GM19043 (cell line): ENCODE results near the gene SETDB2.

Experiments
- ATAC-seq: cut with Tn5 transposase; IDR thresholded peaks from one replicate; pipeline ENCODE4 v1.9.1; 2021; ENCODE audit warnings: low read depth; ENCODE audit not compliant: unreplicated experiment

Gene SETDB2

DNA sequence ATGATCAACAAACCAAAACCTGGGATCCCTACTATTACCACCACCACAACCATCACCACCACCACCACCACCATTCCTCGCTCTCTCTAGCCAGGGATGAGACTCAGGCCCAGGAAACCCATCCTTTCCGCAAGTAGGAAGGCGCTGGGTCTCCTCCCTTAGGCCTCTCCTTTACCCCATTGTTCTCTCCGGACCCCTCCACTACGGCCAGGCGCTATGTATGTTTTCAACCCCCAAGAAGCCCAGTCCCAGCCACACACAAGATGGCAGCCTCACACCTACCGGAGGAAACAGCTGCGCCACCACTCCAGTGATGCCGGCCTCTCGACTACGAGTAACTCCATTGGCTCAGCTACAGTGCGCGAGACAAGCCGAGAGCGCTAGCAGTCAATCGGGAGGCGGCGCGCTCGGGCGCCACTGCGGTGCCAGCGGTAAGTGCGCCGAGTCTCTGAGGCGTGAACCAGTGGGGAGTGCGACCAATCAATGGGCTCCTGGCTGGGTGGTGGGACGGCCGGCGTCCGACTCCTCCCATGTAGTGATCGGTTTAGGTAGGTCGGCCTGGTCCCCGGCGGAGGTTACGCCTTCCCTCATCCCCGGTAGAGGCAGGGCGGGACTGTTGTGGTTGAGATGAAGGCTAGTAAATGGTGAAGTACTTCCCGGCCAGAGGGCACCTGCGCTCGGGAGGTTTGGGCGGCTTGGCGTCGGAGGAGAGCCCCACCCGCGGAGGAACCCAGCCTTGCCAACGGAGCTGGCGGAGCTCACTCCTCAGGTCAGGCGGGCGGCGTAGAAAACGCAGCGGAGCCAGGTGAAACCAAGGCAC is at the start of gene SETDB2, which contains the start of gene CAB39L:
TSS of gene SETDB2 (plus strand) at position 571 of the 820 bp plus-strand sequence. CDS start 7,620 bp downstream, outside the sequence.
TSS of gene CAB39L (minus strand) at position 361 of the 820 bp plus-strand sequence. CDS start 61,154 bp downstream, outside the sequence.
- ATAC-seq = peak; percentile 92

GRCh38 chr13:49395451-49395865 is 48.6 kb upstream of the SETDB2 start:
- ATAC-seq = no peak

DNA sequence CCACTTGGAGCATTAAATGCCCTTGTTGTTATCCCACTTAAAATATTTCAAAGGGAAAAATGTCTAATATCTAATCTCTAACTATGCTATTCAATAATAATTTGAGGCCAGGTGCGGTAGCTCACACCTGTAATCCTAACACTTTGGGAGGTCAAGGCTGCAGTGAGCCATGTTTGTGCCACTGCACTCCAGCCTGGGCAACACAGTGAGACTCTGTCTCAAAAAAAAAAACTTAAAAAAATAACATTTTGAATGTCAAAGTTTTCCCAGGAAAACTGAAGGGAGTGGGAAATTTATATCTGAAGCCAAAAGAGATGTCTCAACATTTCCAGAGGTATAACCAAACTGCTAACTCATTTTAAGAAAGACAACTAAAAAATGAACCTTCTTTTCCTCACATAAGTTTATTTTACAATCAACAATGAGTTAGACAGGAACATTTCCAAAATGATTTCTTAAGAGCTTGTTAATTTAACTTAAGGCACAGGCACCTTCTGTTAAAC is 48.1 kb upstream of the SETDB2 start:
- no peak for ATAC-seq

DNA sequence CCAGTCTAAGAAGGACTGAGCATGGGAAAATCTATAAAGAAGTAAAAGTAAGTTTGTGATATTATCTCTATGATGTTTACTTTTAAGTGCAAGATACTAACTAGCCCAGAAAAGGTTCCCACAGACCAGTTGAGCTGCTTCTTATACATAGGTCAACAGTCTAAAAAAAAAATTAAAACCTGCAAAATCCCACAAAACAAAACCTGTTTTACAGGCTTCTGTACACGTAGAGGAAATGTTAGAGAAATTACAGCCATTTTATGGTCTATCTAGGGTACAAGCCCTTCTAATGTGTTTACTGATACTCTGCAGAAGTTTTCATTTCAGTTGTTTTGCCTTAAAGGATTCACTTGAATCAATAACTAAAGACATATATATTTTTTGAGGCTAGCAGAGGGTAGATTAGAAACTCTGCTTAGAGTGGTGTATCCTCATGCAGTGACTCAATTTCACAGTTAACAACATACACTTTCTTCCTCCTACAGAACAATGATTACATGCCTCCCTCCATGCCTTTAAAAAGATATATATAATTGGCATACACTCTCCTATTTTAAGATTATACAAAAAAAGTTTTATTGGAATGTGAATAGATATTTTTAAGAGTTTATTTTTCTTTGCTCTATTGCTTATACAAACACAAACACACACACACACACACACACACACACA is 44.1 kb upstream of the SETDB2 start:
- no peak for ATAC-seq

- no peak for ATAC-seq
Measured at GRCh38 chr13:49400755-49401659, 43.1 kb upstream of the SETDB2 start.

GRCh38 chr13:49403996-49404702 is 39.9 kb upstream of the SETDB2 start:
- ATAC-seq = no peak

DNA sequence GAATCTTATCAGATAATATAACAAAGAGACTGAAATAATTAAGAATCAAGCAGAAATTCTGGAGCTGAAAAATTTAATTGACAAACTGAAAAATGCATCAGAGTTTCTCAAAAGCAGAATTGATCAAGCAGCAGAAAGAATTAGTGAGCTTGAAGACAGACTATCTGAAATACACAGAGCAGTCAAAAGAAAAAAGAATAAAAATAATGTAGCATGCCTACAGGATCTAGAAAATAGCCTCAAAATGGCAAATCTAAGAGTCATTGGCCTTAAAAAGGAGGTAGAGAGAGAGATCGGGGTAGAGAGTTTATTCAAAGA is 39.4 kb upstream of the SETDB2 start:
- ATAC-seq = no peak

- no peak for ATAC-seq
Measured at GRCh38 chr13:49407068-49407467, 37.0 kb upstream of the SETDB2 start.

- no peak for ATAC-seq
Measured at GRCh38 chr13:49407936-49408335, 36.1 kb upstream of the SETDB2 start.

DNA sequence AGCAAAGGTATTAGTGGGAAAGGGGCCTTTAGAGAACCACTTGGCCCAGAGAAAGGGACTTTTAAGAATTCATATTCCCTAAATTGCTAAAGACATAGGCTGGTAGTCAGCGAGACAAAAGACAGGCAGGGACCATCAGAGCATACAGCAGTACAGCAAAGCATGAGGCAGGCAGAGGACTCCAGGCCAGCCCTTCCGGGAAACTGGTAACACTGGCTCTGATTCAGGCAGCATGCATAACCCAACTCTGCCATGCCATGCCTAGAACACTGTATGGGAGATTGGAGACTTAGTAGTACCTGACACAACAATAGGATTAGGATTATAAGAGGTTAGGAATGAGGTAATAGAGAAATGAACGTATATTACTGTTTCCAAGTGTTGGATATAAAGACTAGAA is 35.1 kb upstream of the SETDB2 start:
- no peak for ATAC-seq

- no peak for ATAC-seq
Measured at GRCh38 chr13:49410006-49410405, 34.1 kb upstream of the SETDB2 start.

DNA sequence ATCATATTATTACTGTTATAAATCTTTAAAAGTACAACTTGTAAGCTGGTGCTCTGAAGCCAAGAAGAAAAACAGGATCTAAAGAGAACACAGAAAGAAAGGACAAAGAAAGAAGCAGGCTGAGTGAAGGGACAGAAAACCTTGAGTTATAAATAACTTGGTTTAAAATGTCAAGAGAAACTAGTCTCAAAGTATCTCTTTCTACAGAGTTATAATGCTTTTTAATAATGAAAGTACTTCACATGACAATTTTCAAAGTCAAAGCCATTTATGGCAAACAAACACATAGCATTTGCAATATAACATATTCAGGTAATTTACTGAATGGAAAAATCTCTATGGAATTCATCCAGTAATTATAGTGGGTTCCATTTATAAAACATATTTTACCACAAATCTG is 33.6 kb upstream of the SETDB2 start:
- no peak for ATAC-seq

DNA sequence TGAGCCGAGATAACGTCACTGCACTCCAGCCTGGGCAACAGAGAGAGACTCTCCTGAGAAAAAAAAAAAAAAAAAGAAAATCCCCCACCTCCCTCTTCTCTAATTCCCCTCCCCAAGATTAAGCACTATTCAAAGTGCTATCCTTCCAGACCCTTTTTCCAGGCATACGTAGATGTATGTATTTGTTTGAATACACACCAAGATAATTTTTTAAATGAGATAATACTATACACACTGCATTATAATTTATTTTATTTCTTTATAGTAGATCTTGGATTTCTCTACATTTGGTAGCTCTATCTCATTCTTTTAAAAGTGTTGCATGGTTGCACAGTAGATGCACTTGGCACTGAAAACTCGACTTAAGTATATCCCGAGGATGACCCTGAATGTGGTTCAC is 32.7 kb upstream of the SETDB2 start:
- ATAC-seq = no peak

- ATAC-seq = no peak
Measured at GRCh38 chr13:49412749-49413148, 31.3 kb upstream of the SETDB2 start.

GRCh38 chr13:49417161-49417560 is 26.9 kb upstream of the SETDB2 start:
- ATAC-seq = no peak

DNA sequence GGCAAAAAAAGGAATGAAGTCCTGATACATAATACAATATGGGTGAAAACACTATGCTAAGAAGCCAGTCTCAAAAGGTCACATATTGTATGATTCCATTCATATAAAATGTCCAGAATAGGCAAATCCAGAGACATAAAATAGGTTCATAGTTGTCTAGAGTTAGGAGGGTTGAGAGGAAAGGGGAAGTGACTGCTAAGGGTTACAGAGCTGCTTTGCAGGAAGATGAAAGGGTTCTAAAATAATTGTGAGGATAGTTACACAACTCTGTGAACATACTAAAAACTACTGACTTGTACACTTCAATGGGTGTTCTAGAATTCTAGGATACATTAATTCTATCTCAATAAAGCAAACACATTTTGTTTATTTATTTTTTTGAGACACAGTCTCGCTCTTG is 25.9 kb upstream of the SETDB2 start:
- no peak for ATAC-seq

GRCh38 chr13:49419276-49419675 is 24.8 kb upstream of the SETDB2 start:
- ATAC-seq = no peak

GRCh38 chr13:49421391-49421790 is 22.7 kb upstream of the SETDB2 start:
- ATAC-seq = peak; percentile 83

- no peak for ATAC-seq
Measured at GRCh38 chr13:49424011-49424560, 20.0 kb upstream of the SETDB2 start.
